ENCODE data around the gene AKR1C2.
"Not testable (repeated sequence)": the region's sequence is repeated elsewhere in the genome, so short reads cannot be mapped to it uniquely, and the experiment has no call there.

AKR1C2 gene

GRCh38 chr10:4963815-4964154 lies 39.9 kb downstream of the AKR1C2 start:
- in situ Hi-C loops (cut with HindIII; ENCODE audit: low pct_unique_long_range_greater_than_20kb, low sequenced_read_pairs); DNase-seq (ENCODE audit: low read depth in 1 of 2, low spot score in 1 of 2): not testable (repeated sequence)

- DNase-seq (ENCODE audit: low read depth in 1 of 2, low spot score in 1 of 2) = not testable (repeated sequence)
Measured at GRCh38 chr10:4962876-4963814, 40.5 kb downstream of the AKR1C2 start, which contains the start of gene AKR1C1. TSS of gene AKR1C1 (plus strand) at chr10:4963415. CDS start at chr10:4963445, 30 bp downstream.

GRCh38 chr10:4962308-4962707 lies 41.3 kb downstream of the AKR1C2 start:
- in situ Hi-C loops (cut with HindIII; ENCODE audit: low pct_unique_long_range_greater_than_20kb, low sequenced_read_pairs); DNase-seq (ENCODE audit: low read depth in 1 of 2, low spot score in 1 of 2): not testable (repeated sequence)

More at GRCh38 chr10:4962876-4963814, 40.5 kb downstream of the AKR1C2 start, which contains the start of gene AKR1C1:
- in situ Hi-C loops (cut with HindIII; ENCODE audit: low pct_unique_long_range_greater_than_20kb, low sequenced_read_pairs) = not testable (repeated sequence)

GRCh38 chr10:4961558-4961957 lies 42.1 kb downstream of the AKR1C2 start:
- in situ Hi-C loops (cut with HindIII; ENCODE audit: low pct_unique_long_range_greater_than_20kb, low sequenced_read_pairs); DNase-seq (ENCODE audit: low read depth in 1 of 2, low spot score in 1 of 2): not testable (repeated sequence)

GRCh38 chr10:4956955-4957645 lies 46.6 kb downstream of the AKR1C2 start:
- DNase-seq (ENCODE audit: low read depth in 1 of 2, low spot score in 1 of 2); in situ Hi-C loops (cut with HindIII; ENCODE audit: low pct_unique_long_range_greater_than_20kb, low sequenced_read_pairs): not testable (repeated sequence)

- in situ Hi-C loops (cut with HindIII; ENCODE audit: low pct_unique_long_range_greater_than_20kb, low sequenced_read_pairs); DNase-seq (ENCODE audit: low read depth in 1 of 2, low spot score in 1 of 2): not testable (repeated sequence)
Measured at GRCh38 chr10:4956088-4956487, 47.6 kb downstream of the AKR1C2 start.

- TF ChIP-seq JUND (IDR thresholded peaks at IDR 0.05; ENCODE audit: low read depth) = no peak
- in situ Hi-C loops (cut with HindIII; ENCODE audit: low pct_unique_long_range_greater_than_20kb, low sequenced_read_pairs) = no loop called here
- DNase-seq (ENCODE audit: low read depth in 1 of 2, low spot score in 1 of 2) = no peak
Measured at GRCh38 chr10:4953405-4953804, 50.3 kb downstream of the AKR1C2 start.

- DNase-seq (ENCODE audit: low read depth in 1 of 2, low spot score in 1 of 2); in situ Hi-C loops (cut with HindIII; ENCODE audit: low pct_unique_long_range_greater_than_20kb, low sequenced_read_pairs): not testable (repeated sequence)
Measured at GRCh38 chr10:4951512-4952162, 52.0 kb downstream of the AKR1C2 start.

GRCh38 chr10:4947635-4948596 lies 55.7 kb downstream of the AKR1C2 start:
- TF ChIP-seq JUND (IDR thresholded peaks at IDR 0.05; ENCODE audit: low read depth) = no peak
- in situ Hi-C loops (cut with HindIII; ENCODE audit: low pct_unique_long_range_greater_than_20kb, low sequenced_read_pairs) = no loop called here
- DNase-seq (ENCODE audit: low read depth in 1 of 2, low spot score in 1 of 2) = no peak

GRCh38 chr10:4947039-4947634 lies 56.5 kb downstream of the AKR1C2 start:
- no peak for DNase-seq (ENCODE audit: low read depth in 1 of 2, low spot score in 1 of 2)
- no peak for TF ChIP-seq JUND (IDR thresholded peaks at IDR 0.05; ENCODE audit: low read depth)
- in situ Hi-C loops (cut with HindIII; ENCODE audit: low pct_unique_long_range_greater_than_20kb, low sequenced_read_pairs) = no loop called here

- DNase-seq (ENCODE audit: low read depth in 1 of 2, low spot score in 1 of 2) = no peak
- no peak for TF ChIP-seq JUND (IDR thresholded peaks at IDR 0.05; ENCODE audit: low read depth)
- in situ Hi-C loops (cut with HindIII; ENCODE audit: low pct_unique_long_range_greater_than_20kb, low sequenced_read_pairs) = no loop called here
Measured at GRCh38 chr10:4945766-4946717, 57.6 kb downstream of the AKR1C2 start.
